Stomach (tissue), 9 donors: Measurements from ENCODE around the gene SPDEF. TPM values are rescaled to one million over a fixed set of nuclear protein-coding genes. Genes with fewer than 3 reads are reported as not detected.

Experiments used
- DNase-seq, 2 donors: peaks; one replicate each; pipeline versions ENCODE4 v3.0.0 to v3.0.0-alpha.2; 2013 to 2019
- H3K27ac ChIP-seq, 5 donors: fragments of 200-600 bp in 4 of 5; sonication (generic) in 4 of 5; one replicate each; pipeline ENCODE4 v1.5.1; 2013 to 2019; ENCODE audit warnings: mild to moderate bottlenecking in 1 of 5, moderate library complexity in 1 of 5
- H3K27me3 ChIP-seq, 3 donors: fragments of 200-600 bp; sonication (generic); one replicate each; pipeline ENCODE4 v1.5.1; 2017 to 2019; ENCODE audit warnings: mixed run types in 1 of 3
- H3K36me3 ChIP-seq, 4 donors: fragments of 200-600 bp; sonication (generic); 1 replicate in 3 of 4; 2 replicates in 1 of 4; pipeline ENCODE4 v1.5.1; 2016 to 2019
- H3K4me1 ChIP-seq, 4 donors: fragments of 200-600 bp; sonication (generic); one replicate each; pipeline ENCODE4 v1.5.1; 2016 to 2019
- H3K4me3 ChIP-seq, 4 donors: fragments of 200-600 bp; sonication (generic) in 3 of 4; one replicate each; pipeline ENCODE4 v1.5.1; 2016 to 2019; ENCODE audit warnings: mild to moderate bottlenecking in 1 of 4
- H3K9me3 ChIP-seq, 4 donors: fragments of 200-600 bp; sonication (generic); one replicate each; pipeline ENCODE4 v1.5.1; 2016 to 2019
- EP300 ChIP-seq: sonication (generic); formaldehyde crosslinking; IDR thresholded peaks from one replicate; pipeline ENCODE4 v1.6.1; 2017; ENCODE audit warnings: antibody characterized with exemption
- POLR2A ChIP-seq, 4 donors: fragments of 450-650 bp; IDR thresholded peaks; one replicate each; pipeline ENCODE4 v1.6.1; 2016; ENCODE audit warnings: antibody characterized with exemption in 4 of 4, control low read depth in 2 of 4, mild to moderate bottlenecking in 1 of 4, moderate library complexity in 1 of 4
- POLR2AphosphoS5 ChIP-seq, 3 donors: sonication (generic); formaldehyde crosslinking; IDR thresholded peaks; one replicate each; pipeline ENCODE4 v1.6.1; 2016; ENCODE audit warnings: antibody characterized with exemption in 3 of 3
- WGBS, 5 donors: extraction: QIAGEN DNeasy Blood & Tissue Kit in 3 of 5; methylation state at CpG; one replicate each; pipeline versions ENCODE4 v1.1.5 to v1.1.7; 2013 to 2018; 5-methylcytosine and 5-hydroxymethylcytosine counted together
- intact Hi-C: fragments of 100-400 bp; cut with DNase I; formaldehyde crosslinking; loops from one replicate; pipeline ENCODE4 v1.15.1; 2023; ENCODE audit warnings: low total_unique reads
- polyA plus RNA-seq, 3 donors: library from polyadenylated mRNA; stranded (reverse); fragments of 200-250 nt; gene quantifications; one replicate each; pipeline ENCODE4 v1.2.3, GENCODE V29; 2013
- total RNA-seq, 5 donors: library from RNA; depleted of rRNA; stranded (reverse); fragments of >200 nt; gene quantifications; one replicate each; pipeline versions ENCODE4 v1.1.0 to v1.2.3, GENCODE V29; 2014 to 2016
- TF ChIP-seq, protein P1 (sequence below), 7 experiments: fragments of 450-650 bp in 4 of 7; fragments of 200-600 bp in 3 of 7; sonication (generic) in 3 of 7; IDR thresholded peaks; one replicate each; pipeline ENCODE4 v1.5.1; 2016 to 2019; ENCODE audit warnings: antibody characterized with exemption in 7 of 7, control low read depth in 2 of 7, mild to moderate bottlenecking in 1 of 7
- donor health status: healthy with polysubstance abuse.
- donor health status: Bipolar disorder and iron deficiency.
- donor health status: healthy.

SPDEF gene
- total and polyA plus RNA-seq, 8 donors, result 2.2 to 129 (median 31.4) TPM

DNA sequence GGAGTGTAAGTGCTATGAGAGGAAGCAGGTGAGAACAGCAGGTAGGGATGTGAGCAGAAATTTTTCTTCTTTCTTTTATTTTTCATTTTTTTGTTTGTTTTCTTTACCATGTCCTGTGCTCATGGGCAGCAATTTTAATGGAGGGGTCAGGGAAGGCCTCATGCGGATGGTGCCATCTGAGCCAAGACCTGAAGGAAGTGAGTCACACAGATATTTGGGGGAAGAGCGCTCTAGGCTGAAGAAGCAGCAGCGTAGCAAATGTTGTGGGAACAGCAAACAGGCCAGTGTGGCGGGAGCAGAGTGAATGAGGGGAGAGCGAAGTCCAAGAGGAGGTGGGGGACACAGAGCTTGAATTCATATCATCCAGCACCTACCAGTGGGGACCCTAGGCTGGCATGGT is 12.7 kb downstream of the SPDEF start:
- intact Hi-C loops, result no loop called here
- no peak for DNase-seq
- H3K27ac ChIP-seq, result no peak overlapping the region
- H3K4me3 ChIP-seq, result no peak overlapping the region
- no peaks in the 10 kb centered on the region for H3K9me3 ChIP-seq
- 68 to 89% (median 83%) methylated on average over 5 of the region's 5 CpGs for WGBS, 5 donors
- no peaks in the 10 kb centered on the region for H3K27me3 ChIP-seq
- H3K4me1 ChIP-seq, result peaks cover 11 to 43% (median 38%) of the 10 kb centered on the region in 4 donors
- no peaks in the 10 kb centered on the region for H3K36me3 ChIP-seq
- no peak for TF ChIP-seq EP300
- TF ChIP-seq, protein P1, sequence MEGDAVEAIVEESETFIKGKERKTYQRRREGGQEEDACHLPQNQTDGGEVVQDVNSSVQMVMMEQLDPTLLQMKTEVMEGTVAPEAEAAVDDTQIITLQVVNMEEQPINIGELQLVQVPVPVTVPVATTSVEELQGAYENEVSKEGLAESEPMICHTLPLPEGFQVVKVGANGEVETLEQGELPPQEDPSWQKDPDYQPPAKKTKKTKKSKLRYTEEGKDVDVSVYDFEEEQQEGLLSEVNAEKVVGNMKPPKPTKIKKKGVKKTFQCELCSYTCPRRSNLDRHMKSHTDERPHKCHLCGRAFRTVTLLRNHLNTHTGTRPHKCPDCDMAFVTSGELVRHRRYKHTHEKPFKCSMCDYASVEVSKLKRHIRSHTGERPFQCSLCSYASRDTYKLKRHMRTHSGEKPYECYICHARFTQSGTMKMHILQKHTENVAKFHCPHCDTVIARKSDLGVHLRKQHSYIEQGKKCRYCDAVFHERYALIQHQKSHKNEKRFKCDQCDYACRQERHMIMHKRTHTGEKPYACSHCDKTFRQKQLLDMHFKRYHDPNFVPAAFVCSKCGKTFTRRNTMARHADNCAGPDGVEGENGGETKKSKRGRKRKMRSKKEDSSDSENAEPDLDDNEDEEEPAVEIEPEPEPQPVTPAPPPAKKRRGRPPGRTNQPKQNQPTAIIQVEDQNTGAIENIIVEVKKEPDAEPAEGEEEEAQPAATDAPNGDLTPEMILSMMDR (IDR thresholded peaks at IDR 0.05), result no peak
- no peak for TF ChIP-seq POLR2AphosphoS5 (IDR thresholded peaks at IDR 0.05)
- no peak for TF ChIP-seq POLR2A (IDR thresholded peaks at IDR 0.05)

GRCh38 chr6:34540841-34541240 is 15.3 kb downstream of the SPDEF start:
- Histone ChIP-seq H3K27ac (no peak overlapping the region), H3K4me3 (no peak overlapping the region)
- 89 to 96% (median 90%) methylated on average over 8 of the region's 8 CpGs; no CpG with 5 or more reads in 1 of the 5 donors for WGBS, 5 donors

DNA sequence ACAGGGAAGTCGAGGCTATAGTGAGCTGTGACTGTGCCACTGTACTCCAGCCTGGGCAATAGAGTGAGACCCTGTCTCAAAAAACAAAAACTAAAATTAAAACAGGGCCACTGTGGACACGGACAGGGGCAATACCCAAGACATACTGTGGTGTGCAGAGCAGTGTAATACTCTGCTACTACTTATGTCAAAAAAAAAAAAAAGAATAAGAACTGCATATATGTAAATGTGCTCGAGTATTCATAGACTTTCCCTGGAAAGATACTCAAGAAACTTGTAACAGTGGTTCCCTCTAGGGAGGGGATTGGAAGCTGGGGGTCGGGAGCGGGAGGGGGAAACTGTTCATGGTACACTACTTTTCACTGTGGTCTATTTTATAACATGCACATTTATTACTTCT is 15.9 kb downstream of the SPDEF start:
- no peaks in the 10 kb centered on the region for H3K9me3 ChIP-seq
- no peak overlapping the region for H3K4me3 ChIP-seq
- 62 to 76% (median 66%) methylated on average over 5 of the region's 5 CpGs for WGBS, 5 donors
- DNase-seq, result no peak
- no peaks in the 10 kb centered on the region for H3K36me3 ChIP-seq
- no peak overlapping the region for H3K27ac ChIP-seq
- intact Hi-C loops, result no loop called here
- H3K27me3 ChIP-seq, result no peaks in the 10 kb centered on the region
- no peak for TF ChIP-seq POLR2A (IDR thresholded peaks at IDR 0.05)
- no peak for TF ChIP-seq EP300
- TF ChIP-seq, protein P1 (IDR thresholded peaks at IDR 0.05), result no peak
- TF ChIP-seq POLR2AphosphoS5 (IDR thresholded peaks at IDR 0.05), result no peak
- H3K4me1 ChIP-seq, result peaks cover 8 to 35% (median 24%) of the 10 kb centered on the region in 4 donors

More at GRCh38 chr6:34540841-34541240, 15.3 kb downstream of the SPDEF start:
- intact Hi-C loops, result no loop called here
- no peaks in the 10 kb centered on the region for H3K9me3 ChIP-seq
- no peak for TF ChIP-seq POLR2AphosphoS5 (IDR thresholded peaks at IDR 0.05)
- TF ChIP-seq, protein P1 (IDR thresholded peaks at IDR 0.05), result no peak
- no peak for TF ChIP-seq POLR2A (IDR thresholded peaks at IDR 0.05)
- TF ChIP-seq EP300, result no peak
- no peak for DNase-seq
- H3K4me1 ChIP-seq, result peaks cover 8 to 35% (median 29%) of the 10 kb centered on the region in 4 donors
- no peaks in the 10 kb centered on the region for H3K36me3 ChIP-seq
- no peaks in the 10 kb centered on the region for H3K27me3 ChIP-seq

DNA sequence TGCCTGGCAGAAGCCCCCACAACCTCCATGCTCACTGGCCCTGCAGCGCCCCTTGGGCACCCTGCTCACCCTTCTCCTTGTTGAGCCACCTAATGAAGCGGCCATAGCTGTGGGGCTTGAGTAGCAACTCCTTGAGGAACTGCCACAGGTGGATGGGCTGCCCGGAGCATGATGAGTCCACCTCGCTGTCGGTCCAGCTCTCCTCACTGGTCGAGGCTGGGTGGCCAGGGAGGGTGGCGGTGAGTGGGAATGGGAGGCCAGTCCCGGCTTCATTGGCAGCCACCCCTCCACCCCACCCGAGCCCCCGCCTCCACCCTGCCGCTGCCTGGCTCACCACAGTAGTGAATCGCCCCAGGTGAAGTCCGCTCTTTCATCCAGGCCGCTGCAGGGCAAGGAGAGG is 16.9 kb downstream of the SPDEF start:
- TF ChIP-seq EP300 (no peak), POLR2A (IDR thresholded peaks at IDR 0.05) (no peak), POLR2AphosphoS5 (IDR thresholded peaks at IDR 0.05) (no peak)
- TF ChIP-seq, protein P1 (IDR thresholded peaks at IDR 0.05), result no peak
- H3K4me3 ChIP-seq, result no peak overlapping the region
- intact Hi-C loops, result no loop called here
- no peaks in the 10 kb centered on the region for H3K36me3 ChIP-seq
- H3K4me1 ChIP-seq, result peaks cover 8 to 34% (median 23%) of the 10 kb centered on the region in 4 donors
- H3K9me3 ChIP-seq, result no peaks in the 10 kb centered on the region
- 75 to 84% (median 77%) methylated on average over 6 to 14 of the region's 14 CpGs for WGBS, 5 donors
- no peak overlapping the region for H3K27ac ChIP-seq
- no peaks in the 10 kb centered on the region for H3K27me3 ChIP-seq
- no peak for DNase-seq
